ENCODE results near the gene TRIM5. TPM values are rescaled to one million over a fixed set of nuclear protein-coding genes. Genes with fewer than 3 reads are reported as not detected.

Gene TRIM5
- total and polyA plus RNA-seq, 10 of the 15 experiments (the other 5 are each of a cell fraction or from before 2014, with no cell fraction given): 20.0 to 59.7 (median 31.8) TPM

DNA sequence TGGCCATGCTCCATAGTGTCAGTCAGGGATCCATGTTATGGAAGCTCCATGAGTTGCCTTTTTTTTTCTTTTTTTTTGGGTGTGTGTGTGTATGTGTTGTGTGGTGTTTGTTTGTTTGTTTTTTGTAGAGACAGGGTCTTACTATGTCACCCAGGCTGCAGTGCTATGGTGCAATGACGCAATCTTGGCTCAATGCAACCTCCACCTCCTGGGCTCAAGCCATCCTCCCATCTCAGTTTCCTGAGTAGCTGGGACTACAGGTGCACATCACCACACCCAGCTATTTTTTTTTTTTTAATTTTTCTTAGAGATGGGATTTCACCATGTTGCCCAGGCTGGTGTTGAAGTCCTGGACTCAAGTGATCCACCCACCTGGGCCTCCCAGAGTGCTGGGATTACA, 3.6 kb upstream of the TRIM5 start:
- Histone ChIP-seq H3K27ac (ENCODE audit: control insufficient read depth, insufficient read depth) (peak overlapping the region; percentile 100), H3K4me2 (ENCODE audit: control insufficient read depth, insufficient read depth) (peak overlapping the region; percentile 78; the same call in 1 of the 2 replicates), H3K27me3 (replicated peaks in 1 of 2; ENCODE audit: control insufficient read depth in 2 of 2, insufficient read depth in 2 of 2, low read length in 1 of 2) (no peaks in the 10 kb centered on the region), H3K9ac (ENCODE audit: control insufficient read depth, insufficient read depth, low read length) (peak overlapping the region; percentile 100; the same call in 1 of the 2 replicates), H2AFZ (ENCODE audit: control insufficient read depth, low read depth, low read length) (no peak overlapping the region), H3K36me3 (ENCODE audit: control insufficient read depth in 2 of 2, insufficient read depth in 2 of 2, low read length in 1 of 2) (peaks cover 0 to 3% of the 10 kb centered on the region in 2 experiments; a peak in 1 of 4 replicates), H4K20me1 (ENCODE audit: control insufficient read depth, insufficient read depth) (no peaks in the 10 kb centered on the region), H3K9me3 (replicated peaks; ENCODE audit: control insufficient read depth, insufficient read depth, low read length) (no peaks in the 10 kb centered on the region), H3K4me1 (ENCODE audit: control insufficient read depth, insufficient read depth, low read length) (peaks cover 8% of the 10 kb centered on the region), H3K4me3 (peak overlapping the region; percentile 24; the same call in 1 of the 2 replicates), H3K79me2 (ENCODE audit: control insufficient read depth, insufficient read depth, low read length) (peaks cover 59% of the 10 kb centered on the region)
- ATAC-seq (no peak), DNase-seq (ENCODE audit: low read depth, low spot score) (no peak), FAIRE-seq (no peak)
- BruUV-seq (replicated peaks): no TSS peak
- TF ChIP-seq HDAC2 (IDR thresholded peaks at IDR 0.05) (no peak), YBX1 (IDR thresholded peaks at IDR 0.05) (no peak), ZNF24 (IDR thresholded peaks at IDR 0.05) (no peak)
- ChIA-PET CTCF (interaction anchor here (1.0 to 1.4 kb wide), 3 partner anchors 12 to 64 kb away, joined by 4 to 5 read pairs (median 4); partner anchors contain the start of gene TRIM34), RAD21 (ENCODE audit: unreplicated experiment) (interaction anchor here (1.0 to 5.0 kb wide), 6 partner anchors 12 to 139 kb away, joined by 3 to 61 read pairs (median 6); partner anchors contain the start of gene OR52N2), POLR2A (interaction anchor here (1.1 to 6.1 kb wide), 4 partner anchors 11 to 63 kb away, joined by 4 to 58 read pairs (median 32); partner anchors contain the start of gene TRIM34), SMC1A (ENCODE audit: uncharacterized antibody, unreplicated experiment) (interaction anchor here (0.8 to 6.6 kb wide), 7 partner anchors 10 to 121 kb away, joined by 3 to 96 read pairs (median 5); partner anchors contain the start of gene TRIM34)
- WGBS (ENCODE audit: insufficient coverage, insufficient replicate concordance, low lambda C conversion rate, missing lambda C conversion rate): 100% methylated on average over 1 of the region's 1 CpG
- in situ Hi-C loops (cut with MboI) (loop anchor here (25.0 kb wide), 2 partner anchors 1824 to 1826 kb away; partner anchors contain the start of genes PPFIBP2 and STIM1), intact Hi-C loops (cut with micrococcal nuclease; ENCODE audit: unreplicated experiment) (no loop called here)

DNA sequence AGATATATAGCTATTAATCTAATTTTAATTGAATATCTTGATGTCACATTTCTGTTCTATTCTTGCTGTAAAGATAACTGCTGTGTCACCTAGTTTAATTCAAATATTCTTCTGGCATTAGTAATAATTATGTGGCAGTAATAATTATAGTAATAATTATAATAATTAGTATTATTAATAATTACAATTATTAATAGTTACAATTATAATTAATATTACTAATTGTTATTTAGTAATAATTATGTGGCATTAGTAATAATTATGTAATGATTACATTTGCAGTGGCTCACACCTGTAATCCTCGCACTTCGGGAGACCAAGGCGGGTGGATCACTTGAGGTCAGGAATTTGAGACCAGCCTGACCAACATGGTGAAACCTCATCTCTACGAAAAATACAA, 1.6 kb upstream of the TRIM5 start:
- DNase-seq (ENCODE audit: low read depth, low spot score): no peak
- H2AFZ ChIP-seq (ENCODE audit: control insufficient read depth, low read depth, low read length): no peak overlapping the region
- ChIA-PET POLR2A (interaction anchor here (0.6 kb wide), 1 partner anchor 126 kb away, joined by 3 read pairs; no protein-coding TSS in a partner anchor), RAD21 (ENCODE audit: unreplicated experiment) (interaction anchor here (2.2 to 3.4 kb wide), 4 partner anchors 8 to 205 kb away, joined by 7 to 30 read pairs (median 9); no protein-coding TSS in a partner anchor), CTCF (interaction anchor here (2.2 to 4.3 kb wide), 7 partner anchors 15 to 210 kb away, joined by 9 to 37 read pairs (median 19); partner anchors contain the start of genes OR52N2 and TRIM34), SMC1A (ENCODE audit: uncharacterized antibody, unreplicated experiment) (interaction anchor here (0.9 to 3.8 kb wide), 4 partner anchors 14 to 123 kb away, joined by 3 to 52 read pairs (median 24); partner anchors contain the start of gene OR52N2)
- no TSS peak for BruUV-seq (replicated peaks)
- FAIRE-seq: no peak
- intact Hi-C loops (cut with micrococcal nuclease; ENCODE audit: unreplicated experiment) (no loop called here), in situ Hi-C loops (cut with MboI) (loop anchor here (25.0 kb wide), 2 partner anchors 1824 to 1826 kb away; partner anchors contain the start of genes PPFIBP2 and STIM1)
- H3K79me2 ChIP-seq (ENCODE audit: control insufficient read depth, insufficient read depth, low read length): peaks cover 53% of the 10 kb centered on the region
- no peak overlapping the region for H3K9ac ChIP-seq (ENCODE audit: control insufficient read depth, insufficient read depth, low read length)
- H3K9me3 ChIP-seq (replicated peaks; ENCODE audit: control insufficient read depth, insufficient read depth, low read length): no peaks in the 10 kb centered on the region; the same call in 2 of the 3 replicates
- TF ChIP-seq, protein P1, sequence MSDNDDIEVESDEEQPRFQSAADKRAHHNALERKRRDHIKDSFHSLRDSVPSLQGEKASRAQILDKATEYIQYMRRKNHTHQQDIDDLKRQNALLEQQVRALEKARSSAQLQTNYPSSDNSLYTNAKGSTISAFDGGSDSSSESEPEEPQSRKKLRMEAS (IDR thresholded peaks at IDR 0.05; ENCODE audit: low read depth, low read length): no peak
- TF ChIP-seq BHLHE40 (IDR thresholded peaks at IDR 0.05; ENCODE audit: borderline replicate concordance in 1 of 2, low read depth in 2 of 2, low read length in 1 of 2) (no peak), SRF (IDR thresholded peaks at IDR 0.05; ENCODE audit: low read depth in 2 of 2, low read length in 2 of 2) (no peak), ZNF384 (IDR thresholded peaks at IDR 0.05; ENCODE audit: borderline replicate concordance, low read depth, low read length) (no peak), EED (IDR thresholded peaks at IDR 0.05; ENCODE audit: low read depth) (no peak), RCOR1 (conservative IDR thresholded peaks at IDR 0.05; ENCODE audit: low read depth, low read length) (no peak), MEF2A (IDR thresholded peaks at IDR 0.05; ENCODE audit: insufficient read depth, low read depth, low read length) (no peak), MXI1 (IDR thresholded peaks at IDR 0.05; ENCODE audit: low read depth, low read length) (no peak), ZNF622 (IDR thresholded peaks at IDR 0.05) (no peak), GATAD2B (conservative IDR thresholded peaks at IDR 0.05; ENCODE audit: low read depth) (no peak), YBX1 (IDR thresholded peaks at IDR 0.05) (no peak)
- TF ChIP-seq, protein P2, sequence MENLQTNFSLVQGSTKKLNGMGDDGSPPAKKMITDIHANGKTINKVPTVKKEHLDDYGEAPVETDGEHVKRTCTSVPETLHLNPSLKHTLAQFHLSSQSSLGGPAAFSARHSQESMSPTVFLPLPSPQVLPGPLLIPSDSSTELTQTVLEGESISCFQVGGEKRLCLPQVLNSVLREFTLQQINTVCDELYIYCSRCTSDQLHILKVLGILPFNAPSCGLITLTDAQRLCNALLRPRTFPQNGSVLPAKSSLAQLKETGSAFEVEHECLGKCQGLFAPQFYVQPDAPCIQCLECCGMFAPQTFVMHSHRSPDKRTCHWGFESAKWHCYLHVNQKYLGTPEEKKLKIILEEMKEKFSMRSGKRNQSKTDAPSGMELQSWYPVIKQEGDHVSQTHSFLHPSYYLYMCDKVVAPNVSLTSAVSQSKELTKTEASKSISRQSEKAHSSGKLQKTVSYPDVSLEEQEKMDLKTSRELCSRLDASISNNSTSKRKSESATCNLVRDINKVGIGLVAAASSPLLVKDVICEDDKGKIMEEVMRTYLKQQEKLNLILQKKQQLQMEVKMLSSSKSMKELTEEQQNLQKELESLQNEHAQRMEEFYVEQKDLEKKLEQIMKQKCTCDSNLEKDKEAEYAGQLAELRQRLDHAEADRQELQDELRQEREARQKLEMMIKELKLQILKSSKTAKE (IDR thresholded peaks at IDR 0.05; ENCODE audit: low read depth, poor library complexity, severe bottlenecking): no peak
- no peaks in the 10 kb centered on the region for H4K20me1 ChIP-seq (ENCODE audit: control insufficient read depth, insufficient read depth)
- no peaks in the 10 kb centered on the region for H3K27me3 ChIP-seq (replicated peaks in 1 of 2; ENCODE audit: control insufficient read depth in 2 of 2, insufficient read depth in 2 of 2, low read length in 1 of 2)
- no peaks in the 10 kb centered on the region; a peak in 1 of 4 replicates for H3K36me3 ChIP-seq (ENCODE audit: control insufficient read depth in 2 of 2, insufficient read depth in 2 of 2, low read length in 1 of 2)
- H3K4me2 ChIP-seq (ENCODE audit: control insufficient read depth, insufficient read depth): no peak overlapping the region
- no peak overlapping the region for H3K4me3 ChIP-seq
- 100% methylated on average over 4 of the region's 4 CpGs for WGBS (ENCODE audit: insufficient coverage, insufficient replicate concordance, low lambda C conversion rate, missing lambda C conversion rate)
- no peak for ATAC-seq
- peaks cover 8% of the 10 kb centered on the region for H3K4me1 ChIP-seq (ENCODE audit: control insufficient read depth, insufficient read depth, low read length)
- H3K27ac ChIP-seq (ENCODE audit: control insufficient read depth, insufficient read depth): no peak overlapping the region
